SK-N-SH (cell line): ENCODE results near the gene PPP1R9B. TPM values are rescaled to one million over a fixed set of nuclear protein-coding genes. Genes with fewer than 3 reads are reported as not detected.

ENCODE experiments used
- CTCF ChIA-PET: fragments of 300-600, 350-600 bp; formaldehyde crosslinking; extraction: SDS; loops from one replicate; lab custom pipeline; 2021; lab: Yijun Ruan, JAX
- POLR2A ChIA-PET: fragments of 350-600 bp; sonication (Branson Sonifier 250); formaldehyde crosslinking; extraction: SDS; loops from one replicate; lab custom pipeline; 2020; ENCODE audit warnings: antibody characterized with exemption, inconsistent platforms; lab: Yijun Ruan, JAX
- DNase-seq: peaks from one replicate; pipeline ENCODE4 v3.0.0; 2012
- H2AFZ ChIP-seq: fragments of 200-600 bp; sonication (generic); 2 replicates; pipeline ENCODE4 v1.8.1; 2016; ENCODE audit warnings: antibody characterized with exemption, mild to moderate bottlenecking, low read depth
- H3F3A ChIP-seq: fragments of 200-600 bp; sonication (generic); replicated peaks from 2 replicates; pipeline ENCODE3; 2016; ENCODE audit warnings: antibody characterized with exemption, mild to moderate bottlenecking; ENCODE audit not compliant: insufficient read depth
- H3K27ac ChIP-seq, 2 experiments: fragments of 200-500 bp in 1 of 2; fragments of 200-600 bp in 1 of 2; sonication (Bioruptor generic) in 1 of 2; sonication (generic), shearing (Covaris generic) in 1 of 2; 2 replicates each; pipeline versions ENCODE4 v1.5.1 to v1.6.1; 2014 to 2016; ENCODE audit warnings: low read depth in 2 of 2, inconsistent platforms in 1 of 2, low read length in 1 of 2, mild to moderate bottlenecking in 1 of 2, mixed read lengths in 1 of 2
- H3K27me3 ChIP-seq: fragments of 200-600 bp; sonication (generic), shearing (Covaris generic); 2 replicates; pipeline ENCODE4 v1.6.1; 2016; ENCODE audit warnings: mixed run types; ENCODE audit not compliant: insufficient read depth
- H3K36me3 ChIP-seq, 2 experiments: fragments of 200-500 bp in 1 of 2; fragments of 200-600 bp in 1 of 2; sonication (Bioruptor generic) in 1 of 2; sonication (generic) in 1 of 2; replicated peaks in 1 of 2; 2 replicates each; pipeline versions ENCODE3 to v1.5.1; 2014 to 2016; ENCODE audit warnings: low read length in 1 of 2, mild to moderate bottlenecking in 1 of 2; ENCODE audit not compliant: insufficient read depth in 2 of 2, control insufficient read depth in 1 of 2
- H3K4me1 ChIP-seq, 2 experiments: fragments of 200-500 bp in 1 of 2; fragments of 200-600 bp in 1 of 2; sonication (Bioruptor generic) in 1 of 2; sonication (generic), shearing (Covaris generic) in 1 of 2; 2 replicates each; pipeline versions ENCODE4 v1.5.1 to v1.6.1; 2014 to 2016; ENCODE audit warnings: low read depth in 1 of 2, low read length in 1 of 2, mixed run types in 1 of 2; ENCODE audit not compliant: insufficient read depth in 2 of 2, control insufficient read depth in 1 of 2
- H3K4me2 ChIP-seq: fragments of 200-600 bp; sonication (generic), shearing (Covaris generic); 2 replicates; pipeline ENCODE4 v1.6.1; 2017; ENCODE audit warnings: mixed run types
- H3K4me3 ChIP-seq, 2 experiments: fragments of 200-500 bp in 1 of 2; fragments of 200-600 bp in 1 of 2; sonication (Bioruptor generic) in 1 of 2; sonication (generic), shearing (Covaris generic) in 1 of 2; 2 replicates each; pipeline versions ENCODE4 v1.5.1 to v1.8.1; 2014 to 2016; ENCODE audit warnings: low read depth in 2 of 2, inconsistent platforms in 1 of 2, low read length in 1 of 2, mild to moderate bottlenecking in 1 of 2, mixed read lengths in 1 of 2, moderate library complexity in 1 of 2
- H3K79me2 ChIP-seq: fragments of 200-600 bp; sonication (generic); 2 replicates; pipeline ENCODE4 v1.8.1; 2017; ENCODE audit warnings: mild to moderate bottlenecking; ENCODE audit not compliant: insufficient read depth
- H3K9ac ChIP-seq: fragments of 200-600 bp; sonication (generic); 2 replicates; pipeline ENCODE4 v1.6.1; 2017; ENCODE audit warnings: mixed run types
- H3K9me2 ChIP-seq: fragments of 200-600 bp; sonication (generic); 2 replicates; pipeline ENCODE4 v1.6.1; 2017; ENCODE audit warnings: mixed run types
- H3K9me3 ChIP-seq: fragments of 200-600 bp; sonication (generic); 2 replicates; pipeline ENCODE4 v1.6.1; 2017; ENCODE audit warnings: mixed run types, mild to moderate bottlenecking, moderate library complexity
- H4K20me1 ChIP-seq: fragments of 200-600 bp; sonication (generic); 2 replicates; pipeline ENCODE4 v1.6.1; 2017; ENCODE audit warnings: mild to moderate bottlenecking, mixed run types; ENCODE audit not compliant: insufficient read depth
- CHD2 ChIP-seq: fragments of 150-350 bp; IDR thresholded peaks from 2 replicates; pipeline ENCODE4 v1.6.1; 2018; ENCODE audit warnings: low read length; ENCODE audit not compliant: partially characterized antibody
- EP300 ChIP-seq, 2 experiments: IDR thresholded peaks; 2 replicates each; pipeline versions ENCODE4 v1.4.0 to v1.6.1; 2012; ENCODE audit warnings: borderline replicate concordance in 1 of 2, low read depth in 1 of 2, low read length in 1 of 2
- FOSL2 ChIP-seq: IDR thresholded peaks from 2 replicates; pipeline ENCODE4 v1.4.0; 2012; ENCODE audit warnings: low read depth, mild to moderate bottlenecking, moderate library complexity, borderline replicate concordance
- GATA2 ChIP-seq: sonication (generic); formaldehyde crosslinking; IDR thresholded peaks from 2 replicates; pipeline ENCODE4 v1.5.0; 2020; ENCODE audit warnings: mild to moderate bottlenecking, missing genetic modification reagents
- IRF3 ChIP-seq: fragments of 150-350 bp; IDR thresholded peaks from 2 replicates; pipeline ENCODE4 v1.6.1; 2016; ENCODE audit warnings: mild to moderate bottlenecking, low read depth, low read length
- MEF2A ChIP-seq: IDR thresholded peaks from 2 replicates; pipeline ENCODE4 v1.4.0; 2012; ENCODE audit warnings: low read depth, borderline replicate concordance
- NFIC ChIP-seq: IDR thresholded peaks from 2 replicates; pipeline ENCODE4 v1.4.0; 2012; ENCODE audit warnings: borderline replicate concordance
- POLR2AphosphoS5 ChIP-seq: IDR thresholded peaks from 2 replicates; pipeline ENCODE4 v1.6.1; 2012; ENCODE audit warnings: low read depth, low read length
- REST ChIP-seq: IDR thresholded peaks from 2 replicates; pipeline ENCODE4 v1.6.1; 2012; ENCODE audit warnings: mild to moderate bottlenecking, low read depth, low read length, moderate library complexity
- RXRA ChIP-seq: IDR thresholded peaks from 2 replicates; pipeline ENCODE4 v1.4.0; 2012; ENCODE audit warnings: low read depth, mild to moderate bottlenecking, borderline replicate concordance
- SIN3A ChIP-seq: IDR thresholded peaks from 2 replicates; pipeline ENCODE4 v1.6.1; 2012; ENCODE audit warnings: low read depth, mild to moderate bottlenecking, low read length, moderate library complexity, borderline replicate concordance
- SMC3 ChIP-seq: IDR thresholded peaks from 2 replicates; pipeline ENCODE4 v1.6.1; 2012; ENCODE audit warnings: low read depth, low read length, improper control_type of control experiment
- TEAD4 ChIP-seq: IDR thresholded peaks from 2 replicates; pipeline ENCODE4 v1.4.0; 2012; ENCODE audit warnings: mild to moderate bottlenecking, borderline replicate concordance; ENCODE audit not compliant: insufficient read depth
- WGBS: methylation state at CpG from one replicate; pipeline ENCODE4 v1.1.6; 2017; ENCODE audit warnings: low lambda C conversion rate; 5-methylcytosine and 5-hydroxymethylcytosine counted together
- polyA plus RNA-seq, 3 experiments: library from polyadenylated mRNA; depleted of rRNA; stranded (reverse); fragments of >200 nt; gene quantifications; 2 replicates each; pipeline ENCODE4 v1.2.3, GENCODE V29; 2012

The PPP1R9B gene
- polyA plus RNA-seq, 1 of the 3 experiments (the other 2 are of a cell fraction): 35.2 TPM

GRCh38 chr17:50127697-50128361 lies 22.6 kb downstream of the PPP1R9B start:
- H3K36me3 ChIP-seq: no peaks in the 10 kb centered on the region
- no peaks in the 10 kb centered on the region for H4K20me1 ChIP-seq
- TF ChIP-seq POLR2AphosphoS5: no peak
- no peak for TF ChIP-seq FOSL2
- TF ChIP-seq TEAD4: no peak
- TF ChIP-seq MEF2A: no peak
- TF ChIP-seq SIN3A: no peak
- peak; percentile 42; the same call in 1 of the 2 replicates for TF ChIP-seq REST
- TF ChIP-seq, all 33 proteins: peak for 1
- ChIA-PET CTCF (interaction anchor here (2.7 to 11.3 kb wide), 3 partner anchors 11 to 34 kb away, joined by 9 to 116 read pairs (median 18); no protein-coding TSS in a partner anchor), POLR2A (no interaction called here)
- Histone ChIP-seq H3K4me3 (no peak overlapping the region), H3K9ac (no peak overlapping the region), H3K27me3 (no peaks in the 10 kb centered on the region), H3F3A (peaks cover 7% of the 10 kb centered on the region), H3K4me2 (no peak overlapping the region; the same call in 1 of the 2 replicates), H3K79me2 (no peaks in the 10 kb centered on the region), H3K9me3 (no peaks in the 10 kb centered on the region), H2AFZ (no peak overlapping the region), H3K27ac (no peak overlapping the region), H3K4me1 (peaks cover 2 to 17% of the 10 kb centered on the region in 2 experiments; a peak in 2 of 4 replicates), H3K9me2 (no peaks in the 10 kb centered on the region)
- WGBS: 78% methylated on average over 6 of the region's 6 CpGs
- DNase-seq: no peak

- ChIA-PET POLR2A (interaction anchor here (1.0 kb wide), 1 partner anchor 35 kb away, joined by 4 read pairs; no protein-coding TSS in a partner anchor), CTCF (interaction anchor here (0.7 to 11.3 kb wide), 6 partner anchors 12 to 75 kb away, joined by 3 to 116 read pairs (median 7); partner anchors contain the start of gene SGCA)
- no peaks in the 10 kb centered on the region for H4K20me1 ChIP-seq
- no peaks in the 10 kb centered on the region for H3K27me3 ChIP-seq
- no peak overlapping the region for H3K27ac ChIP-seq
- no peak overlapping the region for H3K9ac ChIP-seq
- peaks cover 0 to 10% of the 10 kb centered on the region in 2 experiments; a peak in 1 of 4 replicates for H3K4me1 ChIP-seq
- H3K4me3 ChIP-seq: no peak overlapping the region
- WGBS: 97% methylated on average over 4 of the region's 4 CpGs
- H3F3A ChIP-seq: no peaks in the 10 kb centered on the region
- no peak for TF ChIP-seq EP300 (IDR thresholded peaks at IDR 0.05; ENCODE audit: borderline replicate concordance in 1 of 2, low read depth in 1 of 2, low read length in 1 of 2)
- no peak for TF ChIP-seq CHD2
- no peak for TF ChIP-seq GATA2
- no peak for TF ChIP-seq NFIC
- no peak for TF ChIP-seq IRF3
- no peak for TF ChIP-seq TEAD4
- TF ChIP-seq MEF2A: no peak
- no peak for TF ChIP-seq SMC3
- no peak for TF ChIP-seq RXRA
- no peak overlapping the region for H3K4me2 ChIP-seq
- H3K36me3 ChIP-seq: no peaks in the 10 kb centered on the region
- H3K9me3 ChIP-seq: no peaks in the 10 kb centered on the region
- no peaks in the 10 kb centered on the region for H3K79me2 ChIP-seq
- H3K9me2 ChIP-seq: no peaks in the 10 kb centered on the region
- no peak overlapping the region for H2AFZ ChIP-seq
- no peak for DNase-seq
These were observed 25.0 kb downstream of the PPP1R9B start for GRCh38 chr17:50125420-50125997.
